ENCODE measurements around the gene ABCA8.

ABCA8 gene

GRCh38 chr17:68840073-68840472, 115.1 kb downstream of the ABCA8 start:
- TF ChIP-seq CTCF (conservative IDR thresholded peaks at IDR 0.05; ENCODE audit: low read depth, low read length) = no peak
- DNase-seq (ENCODE audit: low read depth) = no peak
- no peak overlapping the region for H3K4me3 ChIP-seq (ENCODE audit: low read length)

GRCh38 chr17:68835071-68835470, 120.1 kb downstream of the ABCA8 start:
- TF ChIP-seq CTCF (conservative IDR thresholded peaks at IDR 0.05; ENCODE audit: low read depth, low read length) = no peak
- no peak for DNase-seq (ENCODE audit: low read depth)
- H3K4me3 ChIP-seq (ENCODE audit: low read length) = no peak overlapping the region

GRCh38 chr17:68834328-68834836, 120.8 kb downstream of the ABCA8 start:
- DNase-seq (ENCODE audit: low read depth) = no peak
- no peak for TF ChIP-seq CTCF (conservative IDR thresholded peaks at IDR 0.05; ENCODE audit: low read depth, low read length)
- H3K4me3 ChIP-seq (ENCODE audit: low read length) = no peak overlapping the region

- no peak for TF ChIP-seq CTCF (conservative IDR thresholded peaks at IDR 0.05; ENCODE audit: low read depth, low read length)
- no peak for DNase-seq (ENCODE audit: low read depth)
- H3K4me3 ChIP-seq (ENCODE audit: low read length) = no peak overlapping the region
Measured at GRCh38 chr17:68832109-68832802, 122.9 kb downstream of the ABCA8 start.

GRCh38 chr17:68831170-68831569, 124.0 kb downstream of the ABCA8 start:
- no peak overlapping the region for H3K4me3 ChIP-seq (ENCODE audit: low read length)
- no peak for DNase-seq (ENCODE audit: low read depth)
- TF ChIP-seq CTCF (conservative IDR thresholded peaks at IDR 0.05; ENCODE audit: low read depth, low read length) = no peak

- TF ChIP-seq CTCF (conservative IDR thresholded peaks at IDR 0.05; ENCODE audit: low read depth, low read length) = no peak
- no peak for DNase-seq (ENCODE audit: low read depth)
- no peak overlapping the region for H3K4me3 ChIP-seq (ENCODE audit: low read length)
Measured at GRCh38 chr17:68830313-68830712, 124.9 kb downstream of the ABCA8 start.

GRCh38 chr17:68829211-68829610, 126.0 kb downstream of the ABCA8 start:
- no peak for DNase-seq (ENCODE audit: low read depth)
- H3K4me3 ChIP-seq (ENCODE audit: low read length) = no peak overlapping the region
- TF ChIP-seq CTCF (conservative IDR thresholded peaks at IDR 0.05; ENCODE audit: low read depth, low read length) = no peak
